Keratinocyte (primary cell): ENCODE results near the gene BRIP1.

Experiments used
- EZH2 ChIP-seq: IDR thresholded peaks from one replicate; pipeline ENCODE4 v1.6.1; 2012; ENCODE audit warnings: inconsistent platforms, mild to moderate bottlenecking, low read length, moderate library complexity
- TF ChIP-seq, protein P1 (sequence below), 3 experiments: IDR thresholded peaks in 1 of 3; conservative IDR thresholded peaks in 1 of 3; optimal IDR thresholded peaks in 1 of 3; 2 replicates in 2 of 3; 3 replicates in 1 of 3; pipeline versions ENCODE3 to v1.5.1; 2011; ENCODE audit warnings: low read length in 3 of 3, mild to moderate bottlenecking in 3 of 3, moderate library complexity in 2 of 3, control low read depth in 1 of 3, inconsistent platforms in 1 of 3; ENCODE audit not compliant: insufficient read depth in 2 of 3; ENCODE audit errors: extremely low read depth in 1 of 3

DNA sequence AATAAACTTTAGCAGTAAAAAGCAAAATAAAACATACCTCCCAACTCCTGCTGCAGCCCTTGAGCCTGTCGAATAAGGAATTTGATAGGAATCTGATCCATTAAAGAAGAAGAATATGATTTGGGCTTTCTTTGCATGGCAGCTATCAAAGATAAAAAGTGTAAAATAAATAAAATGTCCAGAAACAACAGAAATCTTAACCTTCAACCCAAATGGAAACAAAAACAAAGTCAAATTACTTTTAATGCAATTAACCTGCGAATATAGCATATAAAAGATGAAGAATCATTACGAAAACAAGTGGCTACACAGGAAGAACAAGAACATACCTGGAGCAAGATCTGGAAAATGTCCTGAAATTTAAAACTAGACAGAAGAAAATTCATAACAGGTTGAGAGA is 21.5 kb upstream of the BRIP1 start:
- TF ChIP-seq EZH2, result no peak
- TF ChIP-seq, protein P1, sequence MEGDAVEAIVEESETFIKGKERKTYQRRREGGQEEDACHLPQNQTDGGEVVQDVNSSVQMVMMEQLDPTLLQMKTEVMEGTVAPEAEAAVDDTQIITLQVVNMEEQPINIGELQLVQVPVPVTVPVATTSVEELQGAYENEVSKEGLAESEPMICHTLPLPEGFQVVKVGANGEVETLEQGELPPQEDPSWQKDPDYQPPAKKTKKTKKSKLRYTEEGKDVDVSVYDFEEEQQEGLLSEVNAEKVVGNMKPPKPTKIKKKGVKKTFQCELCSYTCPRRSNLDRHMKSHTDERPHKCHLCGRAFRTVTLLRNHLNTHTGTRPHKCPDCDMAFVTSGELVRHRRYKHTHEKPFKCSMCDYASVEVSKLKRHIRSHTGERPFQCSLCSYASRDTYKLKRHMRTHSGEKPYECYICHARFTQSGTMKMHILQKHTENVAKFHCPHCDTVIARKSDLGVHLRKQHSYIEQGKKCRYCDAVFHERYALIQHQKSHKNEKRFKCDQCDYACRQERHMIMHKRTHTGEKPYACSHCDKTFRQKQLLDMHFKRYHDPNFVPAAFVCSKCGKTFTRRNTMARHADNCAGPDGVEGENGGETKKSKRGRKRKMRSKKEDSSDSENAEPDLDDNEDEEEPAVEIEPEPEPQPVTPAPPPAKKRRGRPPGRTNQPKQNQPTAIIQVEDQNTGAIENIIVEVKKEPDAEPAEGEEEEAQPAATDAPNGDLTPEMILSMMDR (optimal IDR thresholded peaks at IDR 0.05 in 1 of 3, IDR thresholded peaks at IDR 0.05 in 1 of 3, conservative IDR thresholded peaks at IDR 0.05 in 1 of 3; ENCODE audit: extremely low read depth in 1 of 3, insufficient read depth in 2 of 3, low read length in 3 of 3), result no peak
